ENCODE measurements around the gene IPO9.

Gene IPO9

DNA sequence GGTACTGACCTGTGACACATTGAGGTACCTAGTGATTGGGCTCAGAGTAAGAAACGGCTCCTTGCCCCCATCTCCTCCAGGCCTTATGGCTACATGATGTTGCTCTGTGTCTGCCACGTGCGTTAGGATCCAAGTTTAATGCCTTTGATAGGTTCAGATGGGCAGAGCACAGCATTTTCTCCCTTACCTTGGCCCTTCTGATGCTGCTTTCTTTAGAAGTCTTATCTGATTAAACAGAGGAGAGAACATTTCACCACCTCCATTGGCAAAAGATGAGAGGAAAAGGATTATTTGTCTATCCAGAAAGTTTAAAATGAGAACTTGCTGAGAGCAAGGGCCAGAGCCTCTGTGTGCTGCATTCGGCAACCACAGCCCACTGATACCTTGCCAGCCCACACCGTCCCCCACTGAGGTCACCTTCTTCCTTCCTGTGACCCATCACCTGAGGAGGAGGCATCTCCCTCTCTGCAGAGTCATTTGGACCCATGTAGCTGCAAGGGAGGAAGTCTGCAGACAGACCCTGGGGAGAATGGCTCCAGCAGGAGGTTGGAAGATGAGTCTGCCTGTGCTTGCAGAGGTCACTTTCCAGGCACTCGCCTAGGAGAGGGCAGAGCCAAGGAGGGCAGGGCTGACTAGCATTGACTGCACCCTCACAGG lies 76.4 kb downstream of the IPO9 start:
- DNase-seq (ENCODE audit: low read depth in 2 of 2): no peak

DNA sequence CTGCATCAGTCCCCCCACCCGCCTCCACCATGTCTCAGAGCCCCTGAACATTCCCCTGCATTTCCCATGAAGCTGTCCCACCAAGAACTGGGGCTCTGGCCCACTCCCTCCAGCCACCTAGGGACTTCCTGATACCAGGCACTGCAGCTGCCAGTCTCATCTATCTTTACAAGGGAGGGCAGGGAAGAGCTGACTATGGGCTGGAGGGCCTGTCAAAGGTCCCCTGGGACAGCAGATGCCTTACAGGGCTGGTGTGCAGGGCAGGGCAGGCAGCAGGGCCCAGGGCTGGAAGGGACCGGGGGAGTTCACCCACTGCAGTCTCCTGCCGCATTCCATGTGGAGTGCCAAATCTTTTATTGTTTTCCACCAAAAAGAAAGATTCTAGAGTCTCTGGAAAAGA lies 77.4 kb downstream of the IPO9 start:
- DNase-seq (ENCODE audit: low read depth in 2 of 2): no peak

- no peak for DNase-seq (ENCODE audit: low read depth in 2 of 2)
Observed at GRCh38 chr1:201907621-201908020, 78.7 kb downstream of the IPO9 start.

GRCh38 chr1:201911826-201912571 lies 83.0 kb downstream of the IPO9 start:
- no peak for DNase-seq (ENCODE audit: low read depth in 2 of 2)

DNA sequence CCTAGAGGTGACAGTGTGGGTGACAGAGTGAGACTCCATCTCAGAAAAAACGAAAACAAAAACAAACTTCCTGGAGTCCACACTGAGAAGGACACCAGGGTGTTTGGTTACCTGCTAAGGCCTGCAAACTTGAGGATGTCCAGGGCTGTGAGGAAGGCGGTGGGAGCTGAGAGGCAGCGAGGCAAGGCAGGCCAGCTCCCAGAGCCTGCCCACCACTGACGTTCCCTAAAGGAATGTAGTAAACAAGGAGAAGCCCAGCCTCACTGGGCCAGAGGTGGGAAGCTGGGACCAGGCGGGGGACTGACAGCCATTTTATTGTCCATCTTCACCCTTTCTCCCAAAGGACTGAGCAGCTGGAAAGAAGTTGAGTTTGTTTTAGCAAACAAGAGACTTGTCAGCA lies 83.9 kb downstream of the IPO9 start:
- DNase-seq (ENCODE audit: low read depth in 2 of 2): no peak

DNA sequence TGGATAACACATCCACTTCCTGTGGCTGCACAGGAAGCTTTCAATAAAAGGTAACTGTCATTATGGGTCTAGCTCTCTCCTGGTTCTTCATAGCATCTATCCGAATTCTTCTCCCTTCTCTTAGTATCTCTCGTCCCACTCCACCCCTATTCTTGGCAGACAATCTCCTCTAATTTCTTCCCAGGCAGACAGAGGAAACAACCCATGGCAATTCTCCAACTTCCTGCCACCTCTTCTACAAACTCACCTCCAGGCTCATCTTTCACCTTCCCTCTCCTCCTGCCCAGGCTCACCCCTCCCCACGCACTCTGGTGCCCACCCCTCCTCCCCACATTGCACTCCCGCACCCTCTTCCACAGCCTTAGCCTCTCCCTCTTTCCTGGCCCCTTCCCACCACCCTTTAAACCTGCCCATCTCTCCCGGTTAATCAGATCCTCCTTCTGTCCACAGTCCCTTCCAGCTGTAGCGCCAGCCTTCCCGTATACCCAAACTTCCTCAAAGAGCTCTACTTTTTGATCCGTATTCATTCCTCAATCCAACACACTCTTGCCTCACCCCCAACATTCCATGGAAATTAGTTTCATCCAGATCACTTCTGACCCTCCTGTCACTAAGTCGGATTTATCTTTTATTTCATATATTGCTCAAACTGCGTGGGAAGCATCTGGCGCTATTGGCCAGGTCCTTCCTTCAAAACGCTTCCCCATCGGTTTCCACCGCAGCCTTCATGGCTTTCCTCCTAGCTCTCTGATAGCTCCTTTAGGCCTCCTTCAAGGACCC lies 85.7 kb downstream of the IPO9 start:
- no peak for DNase-seq (ENCODE audit: low read depth in 2 of 2)

- DNase-seq (ENCODE audit: low read depth in 2 of 2): no peak
Observed at GRCh38 chr1:201916649-201917249, 87.8 kb downstream of the IPO9 start.

GRCh38 chr1:201917362-201918033 lies 88.5 kb downstream of the IPO9 start:
- no peak for DNase-seq (ENCODE audit: low read depth in 2 of 2)

DNA sequence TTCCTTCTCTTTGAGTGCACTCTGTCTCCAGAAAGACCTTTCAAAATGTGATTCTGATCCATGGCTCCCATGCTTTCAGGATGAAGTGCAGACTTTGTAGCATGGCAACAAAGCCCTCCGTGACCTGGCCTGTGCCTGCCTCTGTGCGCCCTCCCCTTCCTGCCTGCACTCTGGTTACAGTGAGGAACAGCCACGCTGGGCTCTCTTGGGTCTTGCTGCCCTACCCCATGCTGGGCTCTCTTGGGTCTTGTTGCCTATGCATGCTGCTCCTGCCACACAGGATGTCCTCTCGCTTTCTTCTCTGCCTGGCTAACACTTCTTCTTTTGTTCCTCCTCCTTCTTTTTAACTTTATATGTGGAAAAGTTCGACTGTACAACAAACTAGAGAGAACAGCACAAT lies 89.4 kb downstream of the IPO9 start:
- DNase-seq (ENCODE audit: low read depth in 2 of 2): no peak

- DNase-seq (ENCODE audit: low read depth in 2 of 2): no peak
Observed at GRCh38 chr1:201921952-201922558, 93.1 kb downstream of the IPO9 start.

DNA sequence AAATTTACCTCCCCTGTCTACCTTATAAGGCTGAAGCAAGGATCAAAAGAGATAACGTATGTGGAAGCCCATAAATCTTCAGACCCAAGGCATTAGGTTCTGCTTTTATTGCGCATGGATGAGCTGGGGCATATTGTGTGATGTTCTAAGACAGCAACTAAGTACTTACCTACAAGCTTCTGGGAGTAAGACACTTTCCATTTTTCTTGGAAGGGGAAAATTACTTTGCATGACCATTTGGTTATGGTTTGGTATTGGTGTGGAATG lies 96.3 kb downstream of the IPO9 start:
- DNase-seq (ENCODE audit: low read depth in 2 of 2): no peak

- no peak for DNase-seq (ENCODE audit: low read depth in 2 of 2)
Observed at GRCh38 chr1:201925981-201926645, 97.2 kb downstream of the IPO9 start.

GRCh38 chr1:201928266-201928665 lies 99.3 kb downstream of the IPO9 start:
- no peak for DNase-seq (ENCODE audit: low read depth in 2 of 2)

DNA sequence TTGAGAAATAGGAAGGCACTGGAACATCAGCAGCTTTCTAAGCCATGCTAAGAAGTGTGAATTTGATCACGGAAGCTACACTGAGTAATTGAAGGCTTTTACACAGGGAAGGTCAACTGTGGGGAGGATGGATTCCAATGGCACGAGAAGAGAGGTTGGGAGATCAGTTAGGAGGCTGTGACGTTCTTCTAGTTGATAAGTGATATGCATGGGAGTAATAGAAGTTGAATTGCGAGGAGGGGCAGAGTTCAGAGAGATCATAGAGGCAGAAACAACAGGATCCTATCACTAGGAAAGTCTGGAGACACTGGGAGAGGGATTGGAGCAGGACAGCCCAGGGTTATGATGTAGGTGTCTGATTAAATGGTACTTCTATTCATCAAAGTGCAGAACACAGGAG lies 101.2 kb downstream of the IPO9 start:
- no peak for DNase-seq (ENCODE audit: low read depth in 2 of 2)

DNA sequence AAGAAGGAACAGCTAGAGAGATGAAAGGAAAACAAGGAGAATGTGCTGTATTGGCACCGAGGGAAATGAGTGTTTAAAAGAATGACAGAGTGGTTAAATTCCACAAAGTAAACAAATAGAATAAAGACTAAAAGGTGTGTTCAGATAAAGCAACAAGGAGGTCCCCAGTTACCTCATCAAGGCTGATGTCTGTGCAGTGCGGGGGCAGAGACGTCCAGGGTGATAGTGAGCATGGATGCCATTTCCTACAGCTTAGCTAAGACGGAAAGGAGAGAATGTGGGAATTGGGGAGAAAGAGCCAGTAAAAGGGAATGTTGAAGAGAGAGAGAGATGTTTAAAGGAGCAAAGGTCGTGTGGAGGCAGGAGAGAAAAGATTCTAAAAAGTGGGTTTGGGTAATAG lies 101.8 kb downstream of the IPO9 start:
- no peak for DNase-seq (ENCODE audit: low read depth in 2 of 2)

Measured in activated CD8-positive, alpha-beta memory T cell treated with anti-CD3 and anti-CD28 coated beads for 4 hours (primary cell).